SU-DHL-6 (cell line): ENCODE measurements around the gene MAPK11.

Experiments
- CTCF ChIP-seq: fragments of 200-600 bp; sonication (generic); IDR thresholded peaks from one replicate; pipeline ENCODE4 v1.5.1; 2017; ENCODE audit warnings: antibody characterized with exemption, mild to moderate bottlenecking, low read length, moderate library complexity; ENCODE audit not compliant: insufficient read depth, poor library complexity, severe bottlenecking
- EZH2phosphoT487 ChIP-seq: fragments of 200-600 bp; sonication (generic), shearing (Covaris generic); conservative IDR thresholded peaks from 2 replicates; pipeline ENCODE4 v1.6.1; 2018; ENCODE audit warnings: mild to moderate bottlenecking, antibody characterized with exemption, low read length, moderate library complexity, mixed read lengths

- no peak for TF ChIP-seq CTCF
- TF ChIP-seq EZH2phosphoT487 = no peak
Observed at GRCh38 chr22:50221410-50222300, 48.5 kb downstream of the MAPK11 start.
